Measurements from ENCODE around the gene C5orf24.

- TF ChIP-seq POLR2AphosphoS5 (IDR thresholded peaks at IDR 0.05; ENCODE audit: borderline replicate concordance, low read depth, low read length) (no peak), EZH2 (IDR thresholded peaks at IDR 0.05) (no peak)
Observed at GRCh38 chr5:134873494-134873893, 27.7 kb downstream of the C5orf24 start.

All from SK-N-MC (cell line).